HUES6 (cell line): ENCODE data around the gene HIVEP3.

Experiments used
- H3K27ac ChIP-seq: 2 replicates; pipeline ENCODE4 v1.7.0; 2013; ENCODE audit warnings: low read depth, mild to moderate bottlenecking, low read length, inconsistent platforms
- H3K27me3 ChIP-seq: 2 replicates; pipeline ENCODE4 v1.6.1; 2013; ENCODE audit warnings: low read length; ENCODE audit not compliant: control insufficient read depth, insufficient read depth
- H3K36me3 ChIP-seq: 2 replicates; pipeline ENCODE4 v1.6.1; 2013; ENCODE audit warnings: low read length; ENCODE audit not compliant: control insufficient read depth, insufficient read depth
- H3K4me1 ChIP-seq: 2 replicates; pipeline ENCODE4 v1.6.1; 2013; ENCODE audit warnings: low read length; ENCODE audit not compliant: control insufficient read depth, insufficient read depth
- H3K4me3 ChIP-seq: 2 replicates; pipeline ENCODE4 v1.5.1; 2013; ENCODE audit warnings: low read depth, low read length
- H3K9ac ChIP-seq: one replicate; pipeline ENCODE4 v1.6.1; 2013; ENCODE audit warnings: mild to moderate bottlenecking, low read length
- H3K9me3 ChIP-seq: 2 replicates; pipeline ENCODE4 v1.6.1; 2013; ENCODE audit warnings: low read depth, low read length; ENCODE audit not compliant: control insufficient read depth, insufficient read depth

The HIVEP3 gene

GRCh38 chr1:41768583-41768982 lies 150.1 kb downstream of the HIVEP3 start:
- Histone ChIP-seq H3K4me3 (no peak overlapping the region), H3K27ac (no peak overlapping the region), H3K27me3 (no peaks in the 10 kb centered on the region), H3K4me1 (no peaks in the 10 kb centered on the region), H3K9ac (no peak overlapping the region), H3K9me3 (no peaks in the 10 kb centered on the region), H3K36me3 (no peaks in the 10 kb centered on the region)

GRCh38 chr1:41767534-41768525 lies 150.9 kb downstream of the HIVEP3 start:
- no peak overlapping the region for H3K27ac ChIP-seq
- no peak overlapping the region for H3K9ac ChIP-seq

GRCh38 chr1:41766546-41766945 lies 152.2 kb downstream of the HIVEP3 start:
- H3K27me3 ChIP-seq, result no peaks in the 10 kb centered on the region
- no peak overlapping the region for H3K9ac ChIP-seq
- no peak overlapping the region for H3K27ac ChIP-seq
- H3K4me3 ChIP-seq, result no peak overlapping the region
- H3K9me3 ChIP-seq, result peaks cover 4% of the 10 kb centered on the region; the same call in 1 of the 2 replicates
- H3K36me3 ChIP-seq, result no peaks in the 10 kb centered on the region
- H3K4me1 ChIP-seq, result no peaks in the 10 kb centered on the region

More at GRCh38 chr1:41767534-41768525, 150.9 kb downstream of the HIVEP3 start:
- Histone ChIP-seq H3K4me1 (no peaks in the 10 kb centered on the region), H3K4me3 (no peak overlapping the region), H3K36me3 (no peaks in the 10 kb centered on the region), H3K9me3 (no peaks in the 10 kb centered on the region), H3K27me3 (no peaks in the 10 kb centered on the region)

GRCh38 chr1:41766041-41766440 lies 152.7 kb downstream of the HIVEP3 start:
- H3K9me3 ChIP-seq, result peaks cover 9% of the 10 kb centered on the region; the same call in 1 of the 2 replicates
- H3K9ac ChIP-seq, result no peak overlapping the region
- no peak overlapping the region for H3K27ac ChIP-seq
- no peaks in the 10 kb centered on the region for H3K4me1 ChIP-seq
- no peak overlapping the region for H3K4me3 ChIP-seq
- H3K27me3 ChIP-seq, result no peaks in the 10 kb centered on the region
- H3K36me3 ChIP-seq, result no peaks in the 10 kb centered on the region

- no peak overlapping the region for H3K4me3 ChIP-seq
- no peaks in the 10 kb centered on the region for H3K36me3 ChIP-seq
- no peak overlapping the region for H3K27ac ChIP-seq
- no peaks in the 10 kb centered on the region for H3K27me3 ChIP-seq
- H3K9me3 ChIP-seq, result peaks cover 10% of the 10 kb centered on the region; the same call in 1 of the 2 replicates
- H3K4me1 ChIP-seq, result no peaks in the 10 kb centered on the region
- H3K9ac ChIP-seq, result no peak overlapping the region
Measured at GRCh38 chr1:41765152-41765551, 153.6 kb downstream of the HIVEP3 start.

GRCh38 chr1:41764656-41765055 lies 154.1 kb downstream of the HIVEP3 start:
- peaks cover 10% of the 10 kb centered on the region; the same call in 1 of the 2 replicates for H3K9me3 ChIP-seq
- no peaks in the 10 kb centered on the region for H3K36me3 ChIP-seq
- no peaks in the 10 kb centered on the region for H3K27me3 ChIP-seq
- no peaks in the 10 kb centered on the region for H3K4me1 ChIP-seq
- no peak overlapping the region for H3K9ac ChIP-seq
- H3K4me3 ChIP-seq, result no peak overlapping the region
- no peak overlapping the region for H3K27ac ChIP-seq

GRCh38 chr1:41762777-41763176 lies 155.9 kb downstream of the HIVEP3 start:
- H3K27me3 ChIP-seq, result no peaks in the 10 kb centered on the region
- no peak overlapping the region for H3K9ac ChIP-seq
- H3K4me3 ChIP-seq, result no peak overlapping the region
- peaks cover 10% of the 10 kb centered on the region; the same call in 1 of the 2 replicates for H3K9me3 ChIP-seq
- H3K36me3 ChIP-seq, result no peaks in the 10 kb centered on the region
- H3K4me1 ChIP-seq, result no peaks in the 10 kb centered on the region
- H3K27ac ChIP-seq, result no peak overlapping the region

GRCh38 chr1:41762251-41762650 lies 156.5 kb downstream of the HIVEP3 start:
- H3K36me3 ChIP-seq, result no peaks in the 10 kb centered on the region
- no peak overlapping the region for H3K4me3 ChIP-seq
- peaks cover 10% of the 10 kb centered on the region; the same call in 1 of the 2 replicates for H3K9me3 ChIP-seq
- no peak overlapping the region for H3K9ac ChIP-seq
- H3K27ac ChIP-seq, result no peak overlapping the region
- no peaks in the 10 kb centered on the region for H3K27me3 ChIP-seq
- H3K4me1 ChIP-seq, result no peaks in the 10 kb centered on the region

- Histone ChIP-seq H3K4me1 (no peaks in the 10 kb centered on the region; the same call in 1 of the 2 replicates), H3K9me3 (peaks cover 10% of the 10 kb centered on the region; the same call in 1 of the 2 replicates), H3K36me3 (no peaks in the 10 kb centered on the region), H3K27me3 (no peaks in the 10 kb centered on the region), H3K9ac (no peak overlapping the region), H3K27ac (no peak overlapping the region), H3K4me3 (no peak overlapping the region)
Measured at GRCh38 chr1:41758904-41759548, 159.7 kb downstream of the HIVEP3 start.

- no peak overlapping the region for H3K9ac ChIP-seq
- no peaks in the 10 kb centered on the region for H3K36me3 ChIP-seq
- no peaks in the 10 kb centered on the region; the same call in 1 of the 2 replicates for H3K4me1 ChIP-seq
- H3K9me3 ChIP-seq, result peaks cover 10% of the 10 kb centered on the region; the same call in 1 of the 2 replicates
- H3K27ac ChIP-seq, result no peak overlapping the region
- no peaks in the 10 kb centered on the region for H3K27me3 ChIP-seq
- no peak overlapping the region for H3K4me3 ChIP-seq
Measured at GRCh38 chr1:41758500-41758899, 160.2 kb downstream of the HIVEP3 start.

- Histone ChIP-seq H3K27ac (no peak overlapping the region), H3K9me3 (no peaks in the 10 kb centered on the region), H3K4me1 (no peaks in the 10 kb centered on the region; the same call in 1 of the 2 replicates), H3K27me3 (no peaks in the 10 kb centered on the region), H3K4me3 (no peak overlapping the region), H3K9ac (no peak overlapping the region), H3K36me3 (no peaks in the 10 kb centered on the region)
Measured at GRCh38 chr1:41754540-41754939, 164.2 kb downstream of the HIVEP3 start.
